GM23338 (cell line): Measurements from ENCODE around the gene REG4. TPM values are rescaled to one million over a fixed set of nuclear protein-coding genes. Genes with fewer than 3 reads are reported as not detected.

ENCODE experiments used
- ATAC-seq: fragments of 200-7000 bp; cut with Tn5 transposase; 3 replicates; pipeline ENCODE4 v1.9.1; 2020
- DNase-seq: peaks from one replicate; pipeline ENCODE4 v3.0.0-alpha.2; 2015; ENCODE audit warnings: low spot score
- H2AFZ ChIP-seq: fragments of 200-600 bp; sonication (generic); 2 replicates; pipeline ENCODE4 v1.8.0; 2016; ENCODE audit warnings: antibody characterized with exemption, mild to moderate bottlenecking, moderate library complexity
- H3F3A ChIP-seq: fragments of 200-600 bp; sonication (generic); replicated peaks from 2 replicates; pipeline ENCODE4 v1.8.0; 2017; ENCODE audit warnings: antibody characterized with exemption, mixed run types, low read depth
- H3K27ac ChIP-seq: fragments of 200-600 bp; sonication (generic); 2 replicates; pipeline ENCODE4 v1.6.1; 2016; ENCODE audit warnings: low read depth
- H3K27me3 ChIP-seq: fragments of 200-600 bp; sonication (generic); 2 replicates; pipeline ENCODE4 v1.8.0; 2016; ENCODE audit warnings: mild to moderate bottlenecking, mixed run types, moderate library complexity; ENCODE audit not compliant: insufficient read depth
- H3K36me3 ChIP-seq: fragments of 200-600 bp; sonication (generic); 2 replicates; pipeline ENCODE4 v1.8.0; 2016; ENCODE audit warnings: mild to moderate bottlenecking; ENCODE audit not compliant: insufficient read depth
- H3K4me1 ChIP-seq: fragments of 200-600 bp; sonication (generic); 2 replicates; pipeline ENCODE4 v1.8.0; 2016; ENCODE audit warnings: mild to moderate bottlenecking, moderate library complexity; ENCODE audit not compliant: insufficient read depth
- H3K4me2 ChIP-seq: fragments of 200-600 bp; sonication (generic); 2 replicates; pipeline ENCODE4 v1.7.1; 2017; ENCODE audit warnings: mixed run types
- H3K4me3 ChIP-seq: fragments of 200-600 bp; sonication (generic); 2 replicates; pipeline ENCODE4 v1.6.1; 2016; ENCODE audit warnings: mixed run types
- H3K79me2 ChIP-seq: fragments of 200-600 bp; sonication (generic); replicated peaks from 2 replicates; pipeline ENCODE4 v1.8.0; 2017; ENCODE audit warnings: mild to moderate bottlenecking; ENCODE audit not compliant: insufficient read depth
- H3K9me2 ChIP-seq: fragments of 200-600 bp; sonication (generic); 2 replicates; pipeline ENCODE4 v1.8.0; 2017; ENCODE audit not compliant: insufficient read depth
- H4K20me1 ChIP-seq: fragments of 200-600 bp; sonication (generic); replicated peaks from 2 replicates; pipeline ENCODE4 v1.8.0; 2017; ENCODE audit warnings: mild to moderate bottlenecking; ENCODE audit not compliant: insufficient read depth
- H3K27ac Mint-ChIP-seq: 2 replicates; pipeline ENCODE4 v1.8.0; 2020; ENCODE audit warnings: inconsistent platforms, mild to moderate bottlenecking, moderate library complexity, mixed read lengths
- H3K27me3 Mint-ChIP-seq: 3 replicates; pipeline ENCODE4 v1.8.0; 2022; ENCODE audit warnings: low read depth, mild to moderate bottlenecking, moderate library complexity, mixed read lengths, inconsistent platforms; ENCODE audit not compliant: insufficient read depth, poor library complexity
- H3K36me3 Mint-ChIP-seq: 3 replicates; pipeline ENCODE4 v1.8.0; 2021; ENCODE audit warnings: low read depth, mild to moderate bottlenecking, inconsistent platforms, moderate library complexity, mixed read lengths
- H3K4me1 Mint-ChIP-seq: 3 replicates; pipeline ENCODE4 v1.8.0; 2020; ENCODE audit warnings: mild to moderate bottlenecking, inconsistent platforms, mixed read lengths
- H3K4me3 Mint-ChIP-seq: 3 replicates; pipeline ENCODE4 v1.8.0; 2021; ENCODE audit warnings: moderate library complexity, mild to moderate bottlenecking, inconsistent platforms, mixed read lengths
- H3K9me3 Mint-ChIP-seq: 3 replicates; pipeline ENCODE4 v1.8.0; 2020; ENCODE audit warnings: moderate library complexity, mild to moderate bottlenecking, inconsistent platforms, mixed read lengths
- CREB1 ChIP-seq: fragments of 250-450 bp; sonication (Bioruptor Pico); IDR thresholded peaks from 2 replicates; pipeline ENCODE4 v1.5.0; 2020; ENCODE audit warnings: low read depth, mild to moderate bottlenecking, moderate library complexity
- EZH2 ChIP-seq: fragments of 200-600 bp; sonication (generic); IDR thresholded peaks from one replicate; pipeline ENCODE4 v1.8.0; 2017; ENCODE audit warnings: antibody characterized with exemption, mild to moderate bottlenecking, low read depth; ENCODE audit not compliant: unreplicated experiment
- EZH2phosphoT487 ChIP-seq: fragments of 200-600 bp; sonication (generic); IDR thresholded peaks from one replicate; pipeline ENCODE4 v1.8.1; 2018; ENCODE audit warnings: antibody characterized with exemption; ENCODE audit not compliant: unreplicated experiment
- JUNB ChIP-seq: IDR thresholded peaks from one replicate; pipeline ENCODE4 v1.6.1; 2016; ENCODE audit warnings: antibody characterized with exemption; ENCODE audit not compliant: unreplicated experiment
- NANOG ChIP-seq: IDR thresholded peaks from 2 replicates; pipeline ENCODE4 v1.6.1; 2016; ENCODE audit warnings: antibody characterized with exemption, borderline replicate concordance
- POLR2AphosphoS5 ChIP-seq: IDR thresholded peaks from 2 replicates; pipeline ENCODE4 v1.6.1; 2016; ENCODE audit warnings: antibody characterized with exemption, low read depth
- STAT1 ChIP-seq: IDR thresholded peaks from one replicate; pipeline ENCODE4 v1.6.1; 2016; ENCODE audit warnings: antibody characterized with exemption; ENCODE audit not compliant: unreplicated experiment
- ZNF114 ChIP-seq: fragments of 250-450 bp; sonication (Bioruptor Pico); IDR thresholded peaks from 2 replicates; pipeline ENCODE4 v1.5.0; 2020; ENCODE audit warnings: mild to moderate bottlenecking, moderate library complexity
- ZNF331 ChIP-seq: fragments of 250-450 bp; sonication (Bioruptor Pico); IDR thresholded peaks from 2 replicates; pipeline ENCODE4 v1.5.0; 2020; ENCODE audit warnings: low read depth, mild to moderate bottlenecking, moderate library complexity
- polyA plus RNA-seq: library from polyadenylated mRNA; unstranded; fragments of >200 nt; fragmentation: Nextera tagmentation; extraction: Ambion mirVana; gene quantifications from 2 replicates; pipeline ENCODE4 v1.2.1, GENCODE V29; 2016
- total RNA-seq: library from RNA; depleted of rRNA; stranded (reverse); fragments of >200 nt; shearing (Covaris generic); gene quantifications from 2 replicates; pipeline ENCODE4 v1.2.3, GENCODE V29; 2014
- TF ChIP-seq, protein P1 (sequence below): IDR thresholded peaks from 2 replicates; pipeline ENCODE4 v1.6.1; 2016; ENCODE audit warnings: antibody characterized with exemption
- TF ChIP-seq, protein P2 (sequence below), 2 experiments: fragments of 200-600 bp in 1 of 2; sonication (generic) in 1 of 2; conservative IDR thresholded peaks; 2 replicates each; pipeline versions ENCODE4 v1.5.1 to v1.6.1; 2016 to 2017; ENCODE audit warnings: antibody characterized with exemption in 2 of 2, low read depth in 2 of 2, mild to moderate bottlenecking in 2 of 2, moderate library complexity in 1 of 2
- TF ChIP-seq, protein P3 (sequence below): fragments of 250-450 bp; sonication (Bioruptor Pico); IDR thresholded peaks from 2 replicates; pipeline ENCODE4 v1.5.0; 2020; ENCODE audit warnings: mild to moderate bottlenecking, moderate library complexity
- TF ChIP-seq, protein P4 (sequence below): IDR thresholded peaks from one replicate; pipeline ENCODE4 v1.6.1; 2018; ENCODE audit warnings: antibody characterized with exemption; ENCODE audit not compliant: unreplicated experiment

The REG4 gene
- total and polyA plus RNA-seq, 2 experiments from 2014 or later: not detected

DNA sequence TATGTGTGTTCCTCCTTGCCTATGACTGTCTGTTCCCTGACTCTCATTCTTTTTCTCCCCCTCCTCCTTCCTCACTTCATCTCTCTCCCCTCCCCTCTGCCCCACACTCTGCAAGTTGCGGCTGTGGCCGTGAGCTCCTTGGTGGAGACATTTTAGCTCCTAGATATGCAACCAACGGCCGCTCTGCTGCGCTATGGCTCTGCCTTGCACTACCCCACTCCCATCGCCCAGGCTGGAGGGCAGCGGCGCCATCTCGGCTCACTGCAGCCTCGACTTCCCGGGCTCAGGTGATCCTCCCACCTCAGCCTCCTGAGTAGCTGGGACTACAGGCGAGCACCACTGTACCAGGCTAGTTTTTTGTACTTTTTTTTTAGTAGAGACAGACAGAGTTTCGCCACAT, 5.5 kb downstream of the REG4 start:
- Mint-ChIP-seq H3K27me3 (no peaks in the 10 kb centered on the region), H3K4me3 (no peak overlapping the region), H3K36me3 (no peaks in the 10 kb centered on the region), H3K27ac (no peak overlapping the region; the same call in 1 of the 2 replicates), H3K4me1 (no peaks in the 10 kb centered on the region), H3K9me3 (no peaks in the 10 kb centered on the region)
- H3K27me3 ChIP-seq: no peaks in the 10 kb centered on the region
- ATAC-seq (no peak), DNase-seq (no peak)
- H3K4me1 ChIP-seq: no peaks in the 10 kb centered on the region
- H3K4me2 ChIP-seq: no peak overlapping the region
- H3F3A ChIP-seq: no peaks in the 10 kb centered on the region
- H3K4me3 ChIP-seq: no peak overlapping the region
- H2AFZ ChIP-seq: no peak overlapping the region
- H3K9me2 ChIP-seq: no peaks in the 10 kb centered on the region
- no peaks in the 10 kb centered on the region for H4K20me1 ChIP-seq
- no peaks in the 10 kb centered on the region for H3K79me2 ChIP-seq
- H3K36me3 ChIP-seq: no peaks in the 10 kb centered on the region
- H3K27ac ChIP-seq: no peak overlapping the region
- TF ChIP-seq CREB1 (CRISPR knock-in tag) (no peak), STAT1 (no peak), ZNF331 (CRISPR knock-in tag) (no peak), NANOG (no peak), EZH2phosphoT487 (no peak), POLR2AphosphoS5 (no peak), JUNB (no peak), ZNF114 (CRISPR knock-in tag) (no peak), EZH2 (no peak)
- TF ChIP-seq, protein P1, sequence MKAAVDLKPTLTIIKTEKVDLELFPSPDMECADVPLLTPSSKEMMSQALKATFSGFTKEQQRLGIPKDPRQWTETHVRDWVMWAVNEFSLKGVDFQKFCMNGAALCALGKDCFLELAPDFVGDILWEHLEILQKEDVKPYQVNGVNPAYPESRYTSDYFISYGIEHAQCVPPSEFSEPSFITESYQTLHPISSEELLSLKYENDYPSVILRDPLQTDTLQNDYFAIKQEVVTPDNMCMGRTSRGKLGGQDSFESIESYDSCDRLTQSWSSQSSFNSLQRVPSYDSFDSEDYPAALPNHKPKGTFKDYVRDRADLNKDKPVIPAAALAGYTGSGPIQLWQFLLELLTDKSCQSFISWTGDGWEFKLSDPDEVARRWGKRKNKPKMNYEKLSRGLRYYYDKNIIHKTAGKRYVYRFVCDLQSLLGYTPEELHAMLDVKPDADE: no peak
- TF ChIP-seq, protein P2, sequence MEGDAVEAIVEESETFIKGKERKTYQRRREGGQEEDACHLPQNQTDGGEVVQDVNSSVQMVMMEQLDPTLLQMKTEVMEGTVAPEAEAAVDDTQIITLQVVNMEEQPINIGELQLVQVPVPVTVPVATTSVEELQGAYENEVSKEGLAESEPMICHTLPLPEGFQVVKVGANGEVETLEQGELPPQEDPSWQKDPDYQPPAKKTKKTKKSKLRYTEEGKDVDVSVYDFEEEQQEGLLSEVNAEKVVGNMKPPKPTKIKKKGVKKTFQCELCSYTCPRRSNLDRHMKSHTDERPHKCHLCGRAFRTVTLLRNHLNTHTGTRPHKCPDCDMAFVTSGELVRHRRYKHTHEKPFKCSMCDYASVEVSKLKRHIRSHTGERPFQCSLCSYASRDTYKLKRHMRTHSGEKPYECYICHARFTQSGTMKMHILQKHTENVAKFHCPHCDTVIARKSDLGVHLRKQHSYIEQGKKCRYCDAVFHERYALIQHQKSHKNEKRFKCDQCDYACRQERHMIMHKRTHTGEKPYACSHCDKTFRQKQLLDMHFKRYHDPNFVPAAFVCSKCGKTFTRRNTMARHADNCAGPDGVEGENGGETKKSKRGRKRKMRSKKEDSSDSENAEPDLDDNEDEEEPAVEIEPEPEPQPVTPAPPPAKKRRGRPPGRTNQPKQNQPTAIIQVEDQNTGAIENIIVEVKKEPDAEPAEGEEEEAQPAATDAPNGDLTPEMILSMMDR (conservative IDR thresholded peaks at IDR 0.05; ENCODE audit: low read depth in 2 of 2): no peak
- TF ChIP-seq, protein P3, sequence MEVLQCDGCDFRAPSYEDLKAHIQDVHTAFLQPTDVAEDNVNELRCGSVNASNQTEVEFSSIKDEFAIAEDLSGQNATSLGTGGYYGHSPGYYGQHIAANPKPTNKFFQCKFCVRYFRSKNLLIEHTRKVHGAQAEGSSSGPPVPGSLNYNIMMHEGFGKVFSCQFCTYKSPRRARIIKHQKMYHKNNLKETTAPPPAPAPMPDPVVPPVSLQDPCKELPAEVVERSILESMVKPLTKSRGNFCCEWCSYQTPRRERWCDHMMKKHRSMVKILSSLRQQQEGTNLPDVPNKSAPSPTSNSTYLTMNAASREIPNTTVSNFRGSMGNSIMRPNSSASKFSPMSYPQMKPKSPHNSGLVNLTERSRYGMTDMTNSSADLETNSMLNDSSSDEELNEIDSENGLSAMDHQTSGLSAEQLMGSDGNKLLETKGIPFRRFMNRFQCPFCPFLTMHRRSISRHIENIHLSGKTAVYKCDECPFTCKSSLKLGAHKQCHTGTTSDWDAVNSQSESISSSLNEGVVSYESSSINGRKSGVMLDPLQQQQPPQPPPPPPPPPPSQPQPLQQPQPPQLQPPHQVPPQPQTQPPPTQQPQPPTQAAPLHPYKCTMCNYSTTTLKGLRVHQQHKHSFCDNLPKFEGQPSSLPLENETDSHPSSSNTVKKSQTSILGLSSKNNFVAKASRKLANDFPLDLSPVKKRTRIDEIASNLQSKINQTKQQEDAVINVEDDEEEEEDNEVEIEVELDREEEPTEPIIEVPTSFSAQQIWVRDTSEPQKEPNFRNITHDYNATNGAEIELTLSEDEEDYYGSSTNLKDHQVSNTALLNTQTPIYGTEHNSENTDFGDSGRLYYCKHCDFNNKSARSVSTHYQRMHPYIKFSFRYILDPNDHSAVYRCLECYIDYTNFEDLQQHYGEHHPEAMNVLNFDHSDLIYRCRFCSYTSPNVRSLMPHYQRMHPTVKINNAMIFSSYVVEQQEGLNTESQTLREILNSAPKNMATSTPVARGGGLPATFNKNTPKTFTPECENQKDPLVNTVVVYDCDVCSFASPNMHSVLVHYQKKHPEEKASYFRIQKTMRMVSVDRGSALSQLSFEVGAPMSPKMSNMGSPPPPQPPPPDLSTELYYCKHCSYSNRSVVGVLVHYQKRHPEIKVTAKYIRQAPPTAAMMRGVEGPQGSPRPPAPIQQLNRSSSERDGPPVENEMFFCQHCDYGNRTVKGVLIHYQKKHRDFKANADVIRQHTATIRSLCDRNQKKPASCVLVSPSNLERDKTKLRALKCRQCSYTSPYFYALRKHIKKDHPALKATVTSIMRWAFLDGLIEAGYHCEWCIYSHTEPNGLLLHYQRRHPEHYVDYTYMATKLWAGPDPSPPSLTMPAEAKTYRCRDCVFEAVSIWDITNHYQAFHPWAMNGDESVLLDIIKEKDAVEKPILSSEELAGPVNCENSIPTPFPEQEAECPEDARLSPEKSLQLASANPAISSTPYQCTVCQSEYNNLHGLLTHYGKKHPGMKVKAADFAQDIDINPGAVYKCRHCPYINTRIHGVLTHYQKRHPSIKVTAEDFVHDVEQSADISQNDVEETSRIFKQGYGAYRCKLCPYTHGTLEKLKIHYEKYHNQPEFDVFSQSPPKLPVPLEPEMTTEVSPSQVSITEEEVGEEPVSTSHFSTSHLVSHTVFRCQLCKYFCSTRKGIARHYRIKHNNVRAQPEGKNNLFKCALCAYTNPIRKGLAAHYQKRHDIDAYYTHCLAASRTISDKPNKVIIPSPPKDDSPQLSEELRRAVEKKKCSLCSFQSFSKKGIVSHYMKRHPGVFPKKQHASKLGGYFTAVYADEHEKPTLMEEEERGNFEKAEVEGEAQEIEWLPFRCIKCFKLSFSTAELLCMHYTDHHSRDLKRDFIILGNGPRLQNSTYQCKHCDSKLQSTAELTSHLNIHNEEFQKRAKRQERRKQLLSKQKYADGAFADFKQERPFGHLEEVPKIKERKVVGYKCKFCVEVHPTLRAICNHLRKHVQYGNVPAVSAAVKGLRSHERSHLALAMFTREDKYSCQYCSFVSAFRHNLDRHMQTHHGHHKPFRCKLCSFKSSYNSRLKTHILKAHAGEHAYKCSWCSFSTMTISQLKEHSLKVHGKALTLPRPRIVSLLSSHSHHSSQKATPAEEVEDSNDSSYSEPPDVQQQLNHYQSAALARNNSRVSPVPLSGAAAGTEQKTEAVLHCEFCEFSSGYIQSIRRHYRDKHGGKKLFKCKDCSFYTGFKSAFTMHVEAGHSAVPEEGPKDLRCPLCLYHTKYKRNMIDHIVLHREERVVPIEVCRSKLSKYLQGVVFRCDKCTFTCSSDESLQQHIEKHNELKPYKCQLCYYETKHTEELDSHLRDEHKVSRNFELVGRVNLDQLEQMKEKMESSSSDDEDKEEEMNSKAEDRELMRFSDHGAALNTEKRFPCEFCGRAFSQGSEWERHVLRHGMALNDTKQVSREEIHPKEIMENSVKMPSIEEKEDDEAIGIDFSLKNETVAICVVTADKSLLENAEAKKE: no peak
- TF ChIP-seq, protein P4, sequence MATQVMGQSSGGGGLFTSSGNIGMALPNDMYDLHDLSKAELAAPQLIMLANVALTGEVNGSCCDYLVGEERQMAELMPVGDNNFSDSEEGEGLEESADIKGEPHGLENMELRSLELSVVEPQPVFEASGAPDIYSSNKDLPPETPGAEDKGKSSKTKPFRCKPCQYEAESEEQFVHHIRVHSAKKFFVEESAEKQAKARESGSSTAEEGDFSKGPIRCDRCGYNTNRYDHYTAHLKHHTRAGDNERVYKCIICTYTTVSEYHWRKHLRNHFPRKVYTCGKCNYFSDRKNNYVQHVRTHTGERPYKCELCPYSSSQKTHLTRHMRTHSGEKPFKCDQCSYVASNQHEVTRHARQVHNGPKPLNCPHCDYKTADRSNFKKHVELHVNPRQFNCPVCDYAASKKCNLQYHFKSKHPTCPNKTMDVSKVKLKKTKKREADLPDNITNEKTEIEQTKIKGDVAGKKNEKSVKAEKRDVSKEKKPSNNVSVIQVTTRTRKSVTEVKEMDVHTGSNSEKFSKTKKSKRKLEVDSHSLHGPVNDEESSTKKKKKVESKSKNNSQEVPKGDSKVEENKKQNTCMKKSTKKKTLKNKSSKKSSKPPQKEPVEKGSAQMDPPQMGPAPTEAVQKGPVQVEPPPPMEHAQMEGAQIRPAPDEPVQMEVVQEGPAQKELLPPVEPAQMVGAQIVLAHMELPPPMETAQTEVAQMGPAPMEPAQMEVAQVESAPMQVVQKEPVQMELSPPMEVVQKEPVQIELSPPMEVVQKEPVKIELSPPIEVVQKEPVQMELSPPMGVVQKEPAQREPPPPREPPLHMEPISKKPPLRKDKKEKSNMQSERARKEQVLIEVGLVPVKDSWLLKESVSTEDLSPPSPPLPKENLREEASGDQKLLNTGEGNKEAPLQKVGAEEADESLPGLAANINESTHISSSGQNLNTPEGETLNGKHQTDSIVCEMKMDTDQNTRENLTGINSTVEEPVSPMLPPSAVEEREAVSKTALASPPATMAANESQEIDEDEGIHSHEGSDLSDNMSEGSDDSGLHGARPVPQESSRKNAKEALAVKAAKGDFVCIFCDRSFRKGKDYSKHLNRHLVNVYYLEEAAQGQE: no peak
